Measurements from ENCODE around the gene PNMA6E.

Gene PNMA6E

GRCh38 chrX:153444333-153445011 lies 43.3 kb upstream of the PNMA6E start:
- Mint-ChIP-seq H3K9me3 (peaks cover 43% of the 10 kb centered on the region), H3K4me3 (no peak overlapping the region), H3K4me1 (no peaks in the 10 kb centered on the region), H3K27ac (no peak overlapping the region), H3K36me3 (ENCODE audit: low read depth) (no peaks in the 10 kb centered on the region), H3K27me3 (ENCODE audit: low read depth, poor library complexity) (peaks cover 17% of the 10 kb centered on the region)
- TF ChIP-seq CTCF (IDR thresholded peaks at IDR 0.05) = no peak
- DNase-seq = no peak

DNA sequence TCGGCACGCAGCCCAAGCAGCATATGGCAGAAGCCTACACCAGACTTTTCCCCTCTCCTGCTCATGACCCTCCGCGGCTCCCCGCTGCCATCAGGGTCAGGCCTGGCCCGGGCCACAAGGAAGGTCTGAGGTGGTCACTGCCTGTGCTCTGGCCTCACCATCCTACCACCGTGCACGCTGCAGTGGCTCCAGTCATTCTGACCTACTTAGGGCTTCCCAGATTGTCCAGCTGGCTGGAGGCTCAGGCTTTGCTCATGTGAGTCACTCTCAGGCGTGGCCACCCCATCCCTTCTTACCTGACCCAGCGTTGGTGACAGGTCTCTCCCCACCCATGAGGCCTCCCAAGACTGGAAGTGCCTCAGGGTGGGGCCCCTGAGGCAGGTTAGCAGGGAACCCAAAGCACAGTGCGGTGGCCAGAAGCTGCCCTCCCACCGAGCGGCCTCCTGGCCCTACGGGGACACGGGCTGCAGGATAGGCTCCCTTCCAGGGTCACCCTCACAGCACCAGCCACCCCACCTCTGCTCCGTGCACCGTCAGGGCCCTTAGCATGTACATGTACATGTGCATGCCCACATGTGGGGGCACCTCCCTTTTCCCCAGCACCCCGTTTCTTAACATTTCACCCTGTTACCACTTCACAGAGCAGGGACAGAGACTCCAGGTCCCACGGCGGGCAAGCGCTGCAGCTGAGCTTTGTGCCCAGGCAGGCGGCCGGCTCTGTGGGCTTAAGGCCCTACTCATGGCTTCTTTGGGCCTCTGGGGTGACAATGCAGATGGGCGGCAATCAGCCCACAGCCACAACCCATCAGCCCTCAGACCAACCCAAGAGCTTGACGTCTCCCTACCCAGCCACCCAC lies 42.6 kb upstream of the PNMA6E start:
- Mint-ChIP-seq H3K4me3 (no peak overlapping the region), H3K9me3 (peaks cover 51% of the 10 kb centered on the region), H3K36me3 (ENCODE audit: low read depth) (no peaks in the 10 kb centered on the region), H3K27me3 (ENCODE audit: low read depth, poor library complexity) (peaks cover 20% of the 10 kb centered on the region), H3K4me1 (no peaks in the 10 kb centered on the region), H3K27ac (no peak overlapping the region)
- no peak for TF ChIP-seq CTCF (IDR thresholded peaks at IDR 0.05)
- DNase-seq = no peak

DNA sequence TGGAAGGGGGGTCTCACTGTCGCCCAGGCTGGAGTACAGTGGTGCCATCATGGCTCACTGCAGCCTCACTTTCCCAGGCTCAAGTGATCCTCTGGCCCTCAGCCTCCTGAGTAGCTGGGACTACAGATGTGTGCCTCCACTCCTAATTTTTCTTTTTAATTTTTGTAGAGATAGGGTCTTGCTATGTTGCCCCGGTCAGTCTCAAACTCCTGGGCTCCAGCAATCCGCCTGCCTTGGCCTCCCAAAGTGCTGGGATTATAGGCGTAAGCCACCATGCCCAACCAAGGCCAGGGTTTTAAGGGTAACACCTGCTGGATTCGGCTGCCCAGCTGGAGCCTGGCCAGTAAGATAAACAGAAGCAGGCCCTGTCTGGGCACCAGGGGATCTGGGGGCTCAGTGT lies 41.3 kb upstream of the PNMA6E start:
- Mint-ChIP-seq H3K27me3 (ENCODE audit: low read depth, poor library complexity) (peaks cover 20% of the 10 kb centered on the region), H3K27ac (no peak overlapping the region), H3K9me3 (peaks cover 54% of the 10 kb centered on the region), H3K4me3 (no peak overlapping the region), H3K36me3 (ENCODE audit: low read depth) (no peaks in the 10 kb centered on the region), H3K4me1 (no peaks in the 10 kb centered on the region)
- DNase-seq = no peak
- TF ChIP-seq CTCF (IDR thresholded peaks at IDR 0.05) = no peak

- no peak for DNase-seq
- H3K9me3 Mint-ChIP-seq = peaks cover 59% of the 10 kb centered on the region
- peaks cover 23% of the 10 kb centered on the region for H3K27me3 Mint-ChIP-seq (ENCODE audit: low read depth, poor library complexity)
- no peaks in the 10 kb centered on the region for H3K4me1 Mint-ChIP-seq
- TF ChIP-seq CTCF (IDR thresholded peaks at IDR 0.05) = no peak
- H3K36me3 Mint-ChIP-seq (ENCODE audit: low read depth) = no peaks in the 10 kb centered on the region
- no peak overlapping the region for H3K4me3 Mint-ChIP-seq
- H3K27ac Mint-ChIP-seq = no peak overlapping the region
These were observed 40.8 kb upstream of the PNMA6E start for GRCh38 chrX:153441981-153442380.

- TF ChIP-seq CTCF (IDR thresholded peaks at IDR 0.05) = no peak
- Mint-ChIP-seq H3K4me1 (no peaks in the 10 kb centered on the region), H3K27ac (no peak overlapping the region), H3K9me3 (peaks cover 62% of the 10 kb centered on the region), H3K36me3 (ENCODE audit: low read depth) (no peaks in the 10 kb centered on the region), H3K4me3 (no peak overlapping the region), H3K27me3 (ENCODE audit: low read depth, poor library complexity) (peaks cover 27% of the 10 kb centered on the region)
- DNase-seq = no peak
These were observed 40.1 kb upstream of the PNMA6E start for GRCh38 chrX:153441296-153441695.

All from nephron progenitor cell (in vitro differentiated cells).